GM18519 (cell line): Measurements from ENCODE around the gene PRKCA.

Source experiments
- ATAC-seq: cut with Tn5 transposase; IDR thresholded peaks from one replicate; pipeline ENCODE4 v1.9.1; 2021; ENCODE audit warnings: mild to moderate bottlenecking, moderate library complexity; ENCODE audit not compliant: unreplicated experiment, low FRiP score

Gene PRKCA

DNA sequence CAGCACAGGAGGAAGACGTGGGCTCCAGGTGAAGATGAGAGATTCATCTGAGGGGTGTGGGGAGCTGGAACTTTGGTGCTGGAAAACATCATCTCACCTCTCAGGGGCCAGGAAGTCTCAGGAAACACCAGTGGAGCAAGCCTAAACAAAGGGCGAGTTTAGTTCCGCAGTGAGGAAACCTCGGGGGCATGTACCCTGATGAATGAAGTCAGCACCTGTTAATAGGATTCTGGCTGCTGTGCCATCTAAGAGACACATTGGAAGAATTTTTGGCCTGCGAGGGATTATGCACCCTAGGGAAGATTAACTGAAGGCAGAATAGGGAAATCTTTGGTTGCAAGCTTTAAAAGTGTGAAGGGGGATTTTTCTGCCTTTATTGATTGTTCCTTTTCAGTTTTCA is 437.8 kb downstream of the PRKCA start:
- ATAC-seq, result no peak

DNA sequence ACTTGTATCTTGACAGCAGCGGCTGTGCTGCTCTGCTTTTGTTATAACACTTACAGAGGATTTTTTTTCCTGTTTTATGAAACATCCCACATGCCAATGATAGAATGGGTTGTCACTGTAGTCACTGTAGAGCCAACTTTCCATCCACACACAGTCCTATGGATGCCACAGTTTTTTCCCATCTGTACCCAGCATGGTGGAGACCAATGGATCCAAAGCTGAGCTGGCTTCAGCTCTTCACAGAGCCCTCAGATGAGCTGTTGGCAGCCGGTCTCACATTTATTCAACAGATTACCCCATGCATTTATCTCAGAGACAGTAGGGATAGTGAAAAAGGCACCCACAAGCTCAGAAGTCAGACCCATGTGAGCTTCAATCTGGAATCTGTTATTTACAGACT is 441.1 kb downstream of the PRKCA start:
- ATAC-seq, result no peak

DNA sequence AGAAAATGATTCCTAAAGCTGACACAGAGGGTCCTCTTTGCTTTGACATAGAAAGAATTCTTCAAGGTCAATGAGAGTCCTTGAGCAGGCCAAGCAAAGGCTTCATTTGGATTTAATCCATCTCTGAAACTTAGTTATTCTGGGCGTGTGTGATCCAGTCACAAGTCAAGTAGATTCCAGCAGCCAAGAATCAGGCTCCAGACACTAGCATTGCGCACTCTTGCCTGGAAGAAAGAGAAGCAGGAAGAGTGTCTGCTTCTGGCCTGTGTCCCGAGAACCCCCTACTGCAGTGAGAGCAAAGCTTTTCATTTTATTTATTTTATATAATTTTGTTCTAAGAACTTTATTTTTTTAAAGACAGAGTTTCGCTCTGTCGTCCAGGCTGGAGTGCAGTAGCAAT is 444.3 kb downstream of the PRKCA start:
- no peak for ATAC-seq

DNA sequence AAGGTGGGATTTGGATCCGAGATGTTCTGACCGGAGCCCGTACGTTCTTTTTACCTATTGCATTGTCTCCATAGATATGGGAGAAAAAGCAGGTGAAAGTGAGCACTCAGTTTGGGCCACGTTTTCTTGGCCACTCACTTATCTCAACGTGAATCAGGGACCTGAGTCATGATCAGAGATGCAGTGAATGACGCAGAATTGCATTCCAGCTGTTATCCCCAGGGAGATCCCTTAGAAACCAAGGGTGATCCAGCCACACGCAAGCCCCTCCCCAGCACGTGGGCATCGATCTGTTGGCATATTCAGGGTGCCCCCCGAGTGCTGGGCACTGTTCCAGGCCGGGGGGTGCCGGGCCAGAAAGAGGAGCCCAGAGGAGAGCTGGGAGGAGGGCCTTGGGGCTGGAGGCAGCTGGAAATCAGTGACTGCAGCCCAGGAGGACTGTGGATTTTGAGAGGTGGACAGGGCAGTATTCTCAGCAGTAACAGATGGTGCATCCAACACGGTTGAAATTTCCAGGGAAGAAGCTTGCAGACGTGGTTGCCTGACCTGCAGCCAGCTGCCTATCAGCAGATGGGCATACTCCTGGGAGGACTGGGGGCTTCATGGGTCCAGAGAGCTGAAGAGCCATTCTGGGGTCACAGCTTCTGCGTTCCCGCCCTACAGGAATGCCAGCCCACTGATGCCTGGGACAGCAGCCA is 445.3 kb downstream of the PRKCA start:
- no peak for ATAC-seq

DNA sequence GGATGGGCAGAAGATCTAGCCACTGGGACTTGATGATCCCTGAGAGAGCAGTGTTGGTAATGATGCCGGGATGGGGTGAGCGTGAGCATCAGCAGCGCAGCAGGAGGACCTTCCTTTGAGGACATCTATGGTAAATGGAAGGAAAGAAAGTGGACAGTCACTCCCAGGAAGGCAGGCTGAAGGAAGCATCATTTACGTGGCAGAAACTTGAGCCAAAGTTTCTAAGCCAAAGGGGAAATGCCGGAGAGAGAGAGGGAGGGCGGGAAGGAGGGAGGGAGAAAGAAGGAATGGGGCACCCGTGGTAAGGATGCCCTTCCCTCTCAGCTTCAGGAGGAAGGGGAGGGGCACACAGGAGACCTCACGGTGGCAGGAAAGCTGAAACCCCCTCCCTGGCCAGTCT is 446.2 kb downstream of the PRKCA start:
- ATAC-seq, result no peak

DNA sequence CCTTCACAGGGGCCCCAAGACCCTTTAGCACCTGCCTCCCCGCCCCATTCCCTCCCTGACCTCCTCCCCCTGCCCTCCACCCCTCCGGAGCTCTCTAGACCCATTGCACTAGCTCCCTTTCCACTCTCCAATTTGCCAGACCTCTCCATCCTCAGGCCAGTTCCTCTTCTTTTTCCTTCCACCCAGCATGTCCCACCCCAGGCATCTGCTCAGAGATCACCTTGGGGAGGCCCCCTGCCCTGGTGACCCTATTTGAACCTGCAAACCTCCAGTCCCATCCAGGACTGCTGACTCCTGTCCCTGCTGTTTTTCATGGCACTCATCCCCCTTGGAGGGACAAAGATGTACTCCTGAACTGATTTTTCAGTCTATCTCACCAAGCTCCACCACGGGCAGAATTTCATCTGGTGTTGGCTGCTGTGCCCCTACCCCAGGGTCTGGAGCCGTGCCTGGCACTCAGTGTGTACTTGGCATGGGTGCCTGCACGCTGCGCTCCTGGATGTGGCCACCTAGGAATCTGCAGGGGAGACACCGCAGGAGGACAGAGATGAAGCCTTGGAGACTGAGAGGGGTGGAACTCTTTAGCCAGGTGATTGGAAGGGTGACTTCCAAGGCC is 446.9 kb downstream of the PRKCA start:
- ATAC-seq, result no peak

DNA sequence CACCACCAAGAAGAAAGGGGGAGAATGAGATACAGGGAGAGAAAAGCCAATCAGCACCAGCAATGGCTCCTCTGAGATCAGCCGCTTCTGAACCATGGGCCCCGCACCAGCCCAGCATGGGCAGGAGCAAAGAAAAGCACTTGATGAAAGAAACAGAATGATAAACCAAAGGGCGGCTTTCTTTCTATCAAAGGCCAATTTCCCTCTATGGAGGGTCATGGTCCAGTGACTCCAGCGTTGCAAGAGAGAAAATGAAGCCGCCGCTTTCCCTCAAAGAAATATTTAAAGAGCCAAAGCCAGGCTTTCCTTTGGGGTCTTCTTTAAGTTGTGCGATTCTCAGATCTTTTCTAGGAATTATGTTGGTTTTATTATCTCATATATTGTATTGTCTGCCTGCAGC is 447.7 kb downstream of the PRKCA start:
- ATAC-seq, result no peak

DNA sequence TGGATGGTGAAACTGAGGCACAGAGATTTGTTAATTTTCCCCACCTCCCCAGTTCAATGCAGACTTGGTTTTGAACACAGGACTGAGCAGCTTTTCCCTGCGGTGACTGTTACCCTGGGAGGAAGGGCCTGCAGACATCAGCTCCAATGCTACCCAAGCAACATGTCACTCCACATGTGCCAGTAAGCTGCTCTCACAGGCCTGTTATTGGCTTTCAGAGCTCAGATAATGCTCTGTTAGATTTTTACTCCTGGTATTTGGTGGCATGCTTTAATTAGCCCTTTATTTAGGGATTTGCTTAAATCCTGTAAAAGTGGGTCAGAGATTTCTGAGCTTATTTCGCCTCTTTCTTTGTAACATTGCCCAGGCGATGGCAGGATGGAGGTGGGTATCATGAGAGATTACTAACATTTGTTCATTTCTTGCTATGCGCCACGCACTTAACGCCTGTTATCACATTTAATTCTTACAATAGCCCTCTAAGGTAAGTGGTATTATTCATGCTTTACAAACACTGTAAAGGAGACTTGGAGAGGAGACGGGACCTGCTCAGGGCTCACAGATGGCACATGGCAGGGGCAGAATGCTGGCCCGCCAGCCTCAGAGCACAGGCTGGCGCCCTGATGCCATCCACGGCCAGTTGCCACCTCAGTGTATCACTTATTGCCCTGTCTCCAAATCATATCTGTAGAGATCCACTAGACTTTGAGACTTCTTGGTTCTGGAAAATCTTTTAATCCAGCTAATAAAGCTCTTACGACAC is 448.5 kb downstream of the PRKCA start:
- no peak for ATAC-seq

DNA sequence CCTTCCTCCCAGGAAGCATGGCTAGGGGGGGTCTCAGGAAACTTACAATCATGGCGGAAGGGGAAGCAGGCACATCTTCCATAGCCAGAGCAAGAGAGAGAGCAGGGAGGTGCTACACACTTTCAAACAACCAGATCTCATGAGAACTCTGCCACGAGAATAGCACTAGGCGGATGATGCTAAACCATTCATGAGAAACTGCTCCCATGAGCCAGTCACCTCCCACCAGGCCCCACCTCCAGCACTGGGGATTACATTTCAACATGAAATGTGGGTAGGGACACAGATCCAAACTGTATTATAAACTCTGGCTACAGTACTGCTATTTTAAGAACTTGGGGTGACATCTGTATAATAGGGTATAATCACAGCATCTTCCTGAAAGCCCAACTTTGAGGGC is 449.4 kb downstream of the PRKCA start:
- ATAC-seq, result no peak

DNA sequence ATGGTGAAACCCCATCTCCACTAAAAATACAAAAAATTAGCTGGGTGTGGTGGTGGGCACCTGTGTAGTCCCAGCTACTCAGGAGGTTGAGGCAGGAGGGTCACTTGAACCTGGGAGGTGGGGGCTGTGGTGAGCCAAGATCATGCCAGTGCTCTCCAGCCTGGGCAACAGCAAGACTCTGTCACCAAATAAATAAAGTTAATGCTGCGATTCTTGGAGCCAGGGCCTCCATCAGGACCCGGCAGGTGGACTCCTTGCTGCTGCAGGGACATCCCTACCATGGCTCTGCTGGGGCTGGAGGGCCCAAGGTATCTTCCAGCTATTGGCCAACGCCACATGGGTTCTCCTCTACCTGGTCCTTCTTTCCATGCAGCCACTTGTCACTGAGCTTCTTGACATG is 450.0 kb downstream of the PRKCA start:
- no peak for ATAC-seq

DNA sequence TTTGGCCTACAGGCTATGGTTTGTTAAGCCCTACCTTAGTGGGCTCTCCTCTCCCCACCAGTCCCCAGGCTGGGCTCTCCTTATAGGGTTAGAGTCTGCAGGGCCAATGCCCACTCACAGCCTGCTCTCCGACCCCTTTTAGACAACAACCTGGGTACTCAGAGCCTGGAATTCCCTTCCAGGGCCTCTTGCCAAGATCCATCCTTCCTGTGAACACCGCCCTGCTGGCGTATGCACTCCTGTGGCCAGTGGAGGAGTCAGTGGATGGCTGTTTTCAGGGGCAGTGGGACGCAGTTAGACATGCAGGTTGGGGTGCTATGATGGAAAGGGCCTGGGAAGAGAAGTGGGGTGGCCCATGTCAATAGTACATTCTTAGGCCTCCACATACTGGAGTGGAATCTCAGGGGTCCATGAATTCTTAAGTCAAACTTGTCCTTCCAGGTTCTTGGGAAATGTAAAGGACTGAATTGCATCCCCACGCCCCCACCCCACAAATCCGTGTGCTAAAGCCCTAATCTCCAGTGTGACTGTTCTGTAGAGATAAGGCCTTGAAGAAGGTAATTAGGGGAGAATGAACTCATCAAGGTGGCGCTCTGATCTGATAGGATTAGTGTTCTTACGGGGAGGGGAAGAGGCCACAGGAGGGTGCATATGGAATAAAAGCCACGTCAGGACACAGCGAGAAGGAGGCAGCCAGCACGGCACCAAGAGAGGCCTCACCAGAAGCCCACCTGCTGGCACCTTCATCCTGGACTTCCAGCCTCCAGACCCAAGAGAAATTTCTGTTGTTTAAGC is 450.9 kb downstream of the PRKCA start:
- ATAC-seq, result no peak

DNA sequence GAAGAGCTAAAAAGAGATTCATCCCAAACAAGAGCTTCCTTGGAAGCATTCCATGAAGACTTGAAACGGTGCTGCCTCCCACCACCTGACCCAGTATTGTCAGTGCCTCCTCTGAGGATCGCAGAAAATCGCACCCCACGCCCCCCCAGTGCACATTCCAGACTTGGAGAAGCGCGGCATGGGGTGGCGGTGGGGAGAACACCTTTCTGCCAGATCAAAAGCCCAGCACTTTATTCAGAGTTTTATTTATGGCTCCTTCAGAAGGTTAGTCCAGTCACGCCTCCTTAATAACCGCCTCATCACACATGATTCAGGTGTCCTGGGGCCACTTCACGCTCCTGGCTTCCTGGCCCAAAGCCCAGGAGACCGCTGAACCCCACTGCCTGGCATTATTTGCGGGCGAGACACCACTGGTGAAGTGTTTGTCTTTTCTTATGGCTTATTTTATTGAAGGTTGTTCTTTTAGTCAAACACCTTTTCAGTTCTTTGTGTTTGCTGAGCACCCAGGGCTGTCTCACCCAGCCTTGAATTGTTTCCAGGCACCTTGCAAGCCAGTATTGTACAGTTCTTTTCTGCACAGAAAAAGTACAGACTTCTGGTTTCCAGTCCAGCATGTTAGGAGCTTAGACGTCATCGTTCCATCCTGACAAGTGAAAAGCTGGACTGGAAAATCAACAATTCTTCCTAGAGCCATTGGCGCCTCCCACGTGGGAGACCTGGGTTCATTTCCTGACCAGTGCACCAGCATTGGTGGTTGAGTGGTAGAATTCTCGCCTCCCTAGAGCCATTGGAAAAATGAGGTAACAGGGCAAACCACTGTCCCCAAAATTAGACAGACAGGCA is 452.9 kb downstream of the PRKCA start:
- no peak for ATAC-seq

DNA sequence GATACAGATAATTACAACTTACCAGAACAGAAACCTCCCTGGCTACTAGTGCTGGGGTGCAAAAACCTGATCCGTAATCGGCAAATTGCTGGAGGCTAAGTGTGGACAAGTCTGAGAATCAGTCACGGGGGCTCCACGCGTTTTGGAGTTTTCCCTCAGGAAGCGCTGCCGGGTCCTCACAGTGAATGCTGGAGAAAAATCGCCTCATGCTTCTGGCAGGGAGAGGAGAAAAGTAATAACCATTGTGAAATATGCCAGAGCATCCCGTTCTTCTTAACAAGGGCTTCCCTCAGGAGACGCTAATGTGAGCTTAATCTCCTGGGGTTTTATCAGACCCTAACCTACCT is 453.5 kb downstream of the PRKCA start:
- no peak for ATAC-seq

DNA sequence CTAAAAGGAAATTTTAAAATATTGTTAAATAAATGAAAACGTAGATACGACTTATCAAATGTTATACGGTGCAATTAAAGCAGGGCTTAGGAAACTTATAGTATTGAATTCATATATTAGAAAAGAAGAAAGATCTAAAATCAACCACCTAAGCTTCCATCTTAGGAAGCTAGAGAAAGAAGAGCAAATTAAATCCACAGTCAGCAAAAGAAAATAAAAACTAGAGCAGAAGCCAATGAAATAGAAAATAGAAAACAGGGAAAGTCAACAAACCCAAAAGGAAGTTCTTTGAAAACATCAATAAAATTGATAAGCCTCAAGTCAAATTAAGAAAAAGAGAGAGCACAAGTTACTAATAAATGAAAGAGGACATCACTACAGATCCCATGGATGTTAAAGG is 457.9 kb downstream of the PRKCA start:
- no peak for ATAC-seq

DNA sequence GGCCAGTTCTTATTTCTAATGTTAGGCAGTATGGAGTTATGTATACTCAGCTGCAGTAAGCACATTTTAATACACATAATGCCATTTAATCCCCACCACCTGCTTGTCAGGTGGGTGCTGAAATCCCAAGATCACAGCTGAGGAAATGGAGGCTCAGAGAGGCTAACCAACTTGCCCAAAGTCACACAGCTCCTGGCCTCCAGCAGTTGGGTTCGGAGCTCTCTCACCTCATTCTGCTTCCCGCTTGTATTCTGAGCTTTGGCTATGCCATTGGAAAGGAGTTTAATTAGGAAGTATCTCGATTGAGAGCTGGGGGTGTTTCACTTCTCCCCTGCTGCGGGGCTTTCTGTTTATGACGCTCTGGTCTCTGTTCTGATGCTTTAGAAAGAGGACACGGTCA is 459.9 kb downstream of the PRKCA start:
- no peak for ATAC-seq

DNA sequence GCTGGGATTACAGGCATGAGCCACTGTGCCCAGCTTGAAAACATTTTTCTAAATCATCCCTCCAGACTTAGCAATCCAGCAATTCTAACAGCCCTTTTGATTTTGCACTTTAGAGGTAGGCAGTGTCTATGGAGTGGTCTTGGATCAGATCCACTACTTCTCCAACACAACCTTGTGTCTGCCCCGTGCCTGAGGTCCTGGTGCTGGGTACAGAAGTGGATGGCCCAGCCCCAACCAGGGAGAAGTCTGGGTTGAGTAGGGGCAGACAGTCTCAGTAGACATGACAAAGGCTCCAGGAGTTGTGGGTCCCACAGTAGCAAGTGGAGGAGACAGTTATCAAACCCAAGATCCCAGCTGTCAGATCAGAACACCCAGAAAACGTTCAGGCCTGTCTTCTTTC is 460.6 kb downstream of the PRKCA start:
- no peak for ATAC-seq

DNA sequence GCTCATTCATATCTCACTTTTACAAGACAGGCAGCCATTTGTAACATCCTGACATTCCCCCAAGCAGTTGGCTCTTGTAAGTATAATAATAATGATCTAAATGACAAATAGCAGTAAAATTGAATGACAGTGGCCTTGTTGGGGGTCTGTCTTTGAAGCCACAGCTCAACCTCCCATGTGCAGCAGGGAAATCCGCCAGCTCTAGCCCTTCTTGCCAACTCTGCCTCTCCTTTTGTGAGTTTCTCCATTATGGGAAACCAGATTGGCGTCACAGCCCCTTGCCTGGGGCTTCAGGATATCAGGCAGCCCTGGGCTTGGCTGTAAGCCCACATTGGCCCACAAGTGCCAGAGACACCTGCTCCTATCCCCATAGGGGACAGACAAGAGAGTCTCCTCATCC is 462.1 kb downstream of the PRKCA start:
- ATAC-seq, result no peak

DNA sequence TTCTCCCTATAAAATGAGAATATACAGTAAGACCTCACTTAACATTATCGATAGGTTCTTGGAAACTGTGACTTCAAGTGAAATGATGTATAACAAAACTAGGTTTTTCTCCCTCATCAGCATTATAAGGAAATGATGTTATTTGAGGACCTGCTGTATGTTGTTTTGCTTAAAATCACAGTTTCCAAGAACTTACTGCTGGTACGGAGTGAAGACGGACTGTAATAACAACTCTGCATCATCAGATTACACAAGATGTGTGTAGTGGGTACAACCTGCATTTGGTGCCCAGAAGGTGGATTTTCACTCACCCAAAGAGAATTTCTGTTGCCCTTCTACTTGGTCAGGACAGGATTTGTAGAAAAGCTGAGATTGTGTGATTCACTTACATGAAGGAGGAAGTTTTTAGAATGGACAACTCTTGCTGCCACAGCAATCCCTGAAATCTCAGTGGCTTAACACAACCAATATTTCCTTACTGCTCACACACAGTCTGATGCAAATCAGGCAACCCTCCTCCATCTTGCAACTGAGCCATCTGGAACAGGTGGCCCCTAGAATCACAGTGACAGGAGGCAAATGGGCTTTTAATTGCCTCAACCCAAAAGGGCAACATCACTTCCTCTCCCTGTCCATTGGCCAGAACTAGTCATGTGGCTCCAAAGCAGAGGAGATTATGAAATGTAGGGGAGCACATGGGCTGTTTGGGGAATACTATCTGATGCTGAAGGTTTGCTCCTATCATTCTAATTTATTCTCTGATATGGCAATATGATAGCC is 464.9 kb downstream of the PRKCA start:
- ATAC-seq, result no peak

DNA sequence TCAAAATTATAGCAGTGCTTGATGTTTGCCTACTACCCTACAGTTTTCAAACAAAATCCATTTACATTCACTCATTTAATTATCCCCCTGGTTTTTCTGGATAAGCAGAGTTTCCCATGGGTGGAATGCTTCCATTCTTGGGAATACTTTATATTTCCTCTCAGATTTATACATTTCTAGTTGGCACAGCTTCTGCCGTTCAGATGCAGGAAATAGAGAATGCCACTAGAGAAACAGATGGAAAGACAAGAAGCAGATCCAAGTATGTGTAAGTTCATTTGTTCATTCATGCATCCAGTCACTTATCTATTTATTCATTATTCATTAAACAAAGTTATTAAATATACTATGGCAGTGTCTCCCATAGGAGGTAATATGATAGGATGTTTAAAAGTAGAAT is 467.5 kb downstream of the PRKCA start:
- ATAC-seq, result no peak
